GM12878 (cell line): ENCODE measurements around the gene UHRF2. TPM values are rescaled to one million over a fixed set of nuclear protein-coding genes. Genes with fewer than 3 reads are reported as not detected.

Source experiments
- ATAC-seq: fragments of 200-7000 bp; cut with Tn5 transposase; 3 replicates; pipeline ENCODE4 v1.9.1; 2020; ENCODE audit warnings: mild to moderate bottlenecking, moderate library complexity
- BruUV-seq: library from RNA; stranded (reverse); fragments of 400-500 nt; replicated peaks from 2 replicates; lab custom pipeline; 2021; lab: Mats Ljungman, UMichigan
- CTCF ChIA-PET: fragments of 300-600 bp; sonication (Branson Sonifier 250); formaldehyde crosslinking; extraction: SDS; loops from one replicate; lab custom pipeline; 2021; ENCODE audit warnings: inconsistent platforms; lab: Yijun Ruan, JAX
- POLR2A ChIA-PET: fragments of 350-600 bp; formaldehyde crosslinking; extraction: SDS; loops from one replicate; lab custom pipeline; 2021; ENCODE audit warnings: inconsistent platforms; lab: Charles Lee
- RAD21 ChIA-PET: fragments of 300-600 bp; sonication (Branson Sonifier 250); formaldehyde crosslinking; loops from one replicate; lab custom pipeline; 2023; ENCODE audit warnings: antibody characterized with exemption; ENCODE audit not compliant: unreplicated experiment; lab: Charles Lee
- SMC1A ChIA-PET: fragments of 300-600 bp; sonication (Branson Sonifier 250); formaldehyde crosslinking; loops from one replicate; lab custom pipeline; 2023; ENCODE audit not compliant: unreplicated experiment, uncharacterized antibody; lab: Charles Lee
- DNase-seq: peaks from one replicate; pipeline ENCODE4 v3.0.0-alpha.2; 2011; ENCODE audit warnings: low read depth, low spot score
- FAIRE-seq: peaks from 3 replicates; lab custom pipeline; 2011; peaks lifted over from hg19 to GRCh38; lab: Jason Lieb, UNC
- H2AFZ ChIP-seq: 2 replicates; pipeline ENCODE4 v1.6.0; 2011; ENCODE audit warnings: low read depth, low read length, control low read depth; ENCODE audit not compliant: control insufficient read depth
- H3K27ac ChIP-seq: 2 replicates; pipeline ENCODE4 v1.5.1; 2011; ENCODE audit warnings: control low read depth; ENCODE audit not compliant: control insufficient read depth, insufficient read depth
- H3K27me3 ChIP-seq, 2 experiments: replicated peaks in 1 of 2; 2 replicates each; pipeline versions ENCODE4 v1.6.0 to v1.6.1; 2011; ENCODE audit warnings: low read length in 1 of 2; ENCODE audit not compliant: control insufficient read depth in 2 of 2, insufficient read depth in 2 of 2
- H3K36me3 ChIP-seq, 2 experiments: 2 replicates each; pipeline ENCODE4 v1.5.1; 2011; ENCODE audit warnings: low read length in 1 of 2; ENCODE audit not compliant: control insufficient read depth in 2 of 2, insufficient read depth in 2 of 2
- H3K4me1 ChIP-seq: 2 replicates; pipeline ENCODE4 v1.6.1; 2011; ENCODE audit warnings: mild to moderate bottlenecking, low read length, moderate library complexity, mixed read lengths; ENCODE audit not compliant: control insufficient read depth, insufficient read depth
- H3K4me2 ChIP-seq: 2 replicates; pipeline ENCODE4 v1.6.0; 2011; ENCODE audit warnings: control low read depth; ENCODE audit not compliant: control insufficient read depth, insufficient read depth
- H3K4me3 ChIP-seq: fragments of 200-600 bp; sonication (generic); 2 replicates; pipeline ENCODE4 v1.5.1; 2016
- H3K79me2 ChIP-seq: 2 replicates; pipeline ENCODE4 v1.6.0; 2011; ENCODE audit warnings: low read length; ENCODE audit not compliant: control insufficient read depth, insufficient read depth
- H3K9ac ChIP-seq: 2 replicates; pipeline ENCODE4 v1.8.0; 2011; ENCODE audit warnings: low read length, control low read depth, mixed read lengths; ENCODE audit not compliant: control insufficient read depth, insufficient read depth
- H3K9me3 ChIP-seq: replicated peaks from 3 replicates; pipeline ENCODE4 v1.5.1; 2011; ENCODE audit warnings: mild to moderate bottlenecking, low read length; ENCODE audit not compliant: control insufficient read depth, insufficient read depth
- H4K20me1 ChIP-seq: 2 replicates; pipeline ENCODE4 v1.6.0; 2011; ENCODE audit not compliant: control insufficient read depth, insufficient read depth
- ASH2L ChIP-seq: fragments of 300-600, 200-600 bp; sonication (generic); IDR thresholded peaks from 2 replicates; pipeline ENCODE4 v1.6.1; 2017; ENCODE audit warnings: low read depth, mild to moderate bottlenecking, borderline replicate concordance
- ATF3 ChIP-seq: IDR thresholded peaks from 2 replicates; pipeline ENCODE4 v1.6.1; 2011; ENCODE audit warnings: low read depth, mild to moderate bottlenecking, low read length, moderate library complexity, borderline replicate concordance; ENCODE audit errors: extremely low read depth
- CHD1 ChIP-seq: IDR thresholded peaks from 2 replicates; pipeline ENCODE4 v1.6.1; 2012; ENCODE audit warnings: low read depth, low read length, improper control_type of control experiment
- JUNB ChIP-seq: IDR thresholded peaks from 2 replicates; pipeline ENCODE4 v1.6.1; 2016; ENCODE audit warnings: antibody characterized with exemption, mild to moderate bottlenecking
- KLF5 ChIP-seq: fragments of 450-650 bp; IDR thresholded peaks from 2 replicates; pipeline ENCODE4 v1.6.1; 2014; ENCODE audit warnings: mild to moderate bottlenecking; ENCODE audit not compliant: partially characterized antibody
- NFYB ChIP-seq: IDR thresholded peaks from 2 replicates; pipeline ENCODE4 v1.6.1; 2011; ENCODE audit warnings: low read depth, mild to moderate bottlenecking, low read length, improper control_type of control experiment, moderate library complexity; ENCODE audit not compliant: insufficient read depth
- NR2C1 ChIP-seq: fragments of 450-650 bp; IDR thresholded peaks from 2 replicates; pipeline ENCODE4 v1.6.1; 2017; ENCODE audit warnings: antibody characterized with exemption, mild to moderate bottlenecking, moderate library complexity
- NR2F1 ChIP-seq: fragments of 450-650 bp; conservative IDR thresholded peaks from 2 replicates; pipeline ENCODE4 v1.6.1; 2017; ENCODE audit warnings: mild to moderate bottlenecking
- POLR2AphosphoS2 ChIP-seq: IDR thresholded peaks from 2 replicates; pipeline ENCODE4 v1.6.1; 2011; ENCODE audit warnings: low read depth, mild to moderate bottlenecking, low read length, improper control_type of control experiment, moderate library complexity
- RELB ChIP-seq: fragments of 450-650 bp; IDR thresholded peaks from 2 replicates; pipeline ENCODE4 v1.6.1; 2017; ENCODE audit warnings: low read depth, mild to moderate bottlenecking, moderate library complexity
- SPI1 ChIP-seq: IDR thresholded peaks from 2 replicates; pipeline ENCODE4 v1.6.1; 2011; ENCODE audit warnings: low read depth, mild to moderate bottlenecking, low read length, moderate library complexity, borderline replicate concordance; ENCODE audit not compliant: insufficient read depth
- TARDBP ChIP-seq: IDR thresholded peaks from 2 replicates; pipeline ENCODE4 v1.6.1; 2016; ENCODE audit warnings: borderline replicate concordance
- TCF7 ChIP-seq: IDR thresholded peaks from 2 replicates; pipeline ENCODE4 v1.6.1; 2014; ENCODE audit warnings: antibody characterized with exemption, borderline replicate concordance
- WRNIP1 ChIP-seq: IDR thresholded peaks from 2 replicates; pipeline ENCODE4 v1.6.1; 2011; ENCODE audit warnings: low read depth, low read length, improper control_type of control experiment, borderline replicate concordance
- ZNF622 ChIP-seq: fragments of 450-650 bp; IDR thresholded peaks from 2 replicates; pipeline ENCODE4 v1.6.1; 2017; ENCODE audit warnings: mild to moderate bottlenecking, inconsistent platforms
- ZNF687 ChIP-seq: fragments of 450-650 bp; IDR thresholded peaks from 2 replicates; pipeline ENCODE4 v1.6.1; 2017; ENCODE audit warnings: mild to moderate bottlenecking, moderate library complexity
- in situ Hi-C: fragments of 300-500 bp; cut with MboI; formaldehyde crosslinking; loops from 9 replicates; pipeline ENCODE4 v1.14.3; 2018; ENCODE audit warnings: mixed read lengths
- intact Hi-C: fragments of 100-400 bp; cut with micrococcal nuclease; formaldehyde crosslinking; loops from one replicate; pipeline ENCODE4 v1.14.2; 2022; ENCODE audit not compliant: unreplicated experiment
- polyA plus RNA-seq, 11 experiments: library from polyadenylated mRNA; depleted of rRNA in 4 of 11; unstranded in 6 of 11; stranded (reverse) in 5 of 11; fragments of >200 nt; fragmentation: Nextera tagmentation in 4 of 11; fragmentation: Illumina TruSeq in 1 of 11; extraction: Ambion mirVana in 4 of 11; extraction: Trizol in 1 of 11; gene quantifications; 1 replicate in 1 of 11; 2 replicates in 10 of 11; pipeline versions ENCODE4 v1.2.1 to v1.2.3, GENCODE V29; 2011 to 2016; ENCODE audit warnings: inconsistent platforms in 2 of 11, missing spikeins in 2 of 11, low read depth in 1 of 11
- total RNA-seq, 4 experiments: library from RNA; depleted of rRNA in 3 of 4; stranded (reverse); fragments of >200 nt in 3 of 4; fragmentation: Illumina TruSeq in 1 of 4; extraction: Trizol in 1 of 4; gene quantifications; 2 replicates each; pipeline versions ENCODE4 v1.2.1 to v1.2.3, GENCODE V29; 2013 to 2021

Gene UHRF2
- total and polyA plus RNA-seq, 10 of the 15 experiments (the other 5 are each of a cell fraction or from before 2014, with no cell fraction given): 11.2 to 95.8 (median 43.1) TPM

GRCh38 chr9:6428940-6429889 is 16.2 kb downstream of the UHRF2 start (continued):
- no peak for TF ChIP-seq CHD1
- peak; percentile 76 for TF ChIP-seq NR2F1

GRCh38 chr9:6431038-6431437 is 18.0 kb downstream of the UHRF2 start:
- Histone ChIP-seq H3K36me3 (peaks cover 0 to 15% of the 10 kb centered on the region in 2 experiments; a peak in 1 of 4 replicates), H3K9ac (no peak overlapping the region), H3K9me3 (no peaks in the 10 kb centered on the region; the same call in 1 of the 3 replicates), H3K27ac (peak overlapping the region; percentile 13; the same call in 1 of the 2 replicates), H3K4me2 (peak overlapping the region; percentile 45; the same call in 1 of the 2 replicates), H3K4me1 (peaks cover 54% of the 10 kb centered on the region), H3K79me2 (peaks cover 94% of the 10 kb centered on the region), H2AFZ (no peak overlapping the region), H4K20me1 (no peaks in the 10 kb centered on the region), H3K4me3 (no peak overlapping the region), H3K27me3 (no peaks in the 10 kb centered on the region)
- no TSS peak for BruUV-seq
- in situ Hi-C loops: no loop called here
- DNase-seq (no peak), ATAC-seq (no peak), FAIRE-seq (peak; percentile 18)
- POLR2A ChIA-PET: interaction anchor here (0.5 to 2.2 kb wide), 7 partner anchors 9 to 915 kb away, joined by 3 to 10 read pairs (median 3); no protein-coding TSS in a partner anchor
- intact Hi-C loops: no loop called here
- CTCF ChIA-PET: interaction anchor here (1.0 to 3.4 kb wide), 9 partner anchors 8 to 377 kb away, joined by 3 to 15 read pairs (median 5); no protein-coding TSS in a partner anchor
- RAD21 ChIA-PET: interaction anchor here (0.8 to 2.4 kb wide), 2 partner anchors 14 to 17 kb away, joined by 3 to 22 read pairs; partner anchors contain the start of gene UHRF2
- SMC1A ChIA-PET: interaction anchor here (0.9 to 7.0 kb wide), 7 partner anchors 9 to 136 kb away, joined by 3 to 69 read pairs (median 3); partner anchors contain the start of gene UHRF2
- TF ChIP-seq ASH2L (no peak), WRNIP1 (no peak), POLR2AphosphoS2 (no peak), TARDBP (no peak), SPI1 (no peak), TCF7 (no peak), KLF5 (no peak), RELB (no peak), JUNB (no peak), ZNF622 (no peak), ATF3 (no peak), ZNF687 (no peak), NR2C1 (no peak), NFYB (no peak)
